HUES48 (cell line): ENCODE results near the gene TRPM4.
"Not testable (repeated sequence)": the region's sequence is repeated elsewhere in the genome, so short reads cannot be mapped to it uniquely, and the experiment has no call there.

ENCODE experiments used
- H3K27ac ChIP-seq: one replicate; pipeline ENCODE4 v1.7.0; 2013; ENCODE audit warnings: low read depth, low read length, inconsistent platforms
- H3K27me3 ChIP-seq: 2 replicates; pipeline ENCODE4 v1.6.1; 2013; ENCODE audit warnings: mild to moderate bottlenecking, low read length; ENCODE audit not compliant: control insufficient read depth, insufficient read depth
- H3K36me3 ChIP-seq: 2 replicates; pipeline ENCODE4 v1.6.1; 2013; ENCODE audit warnings: low read length; ENCODE audit not compliant: control insufficient read depth, insufficient read depth
- H3K4me1 ChIP-seq: 2 replicates; pipeline ENCODE4 v1.6.1; 2013; ENCODE audit warnings: mild to moderate bottlenecking, low read length; ENCODE audit not compliant: control insufficient read depth, insufficient read depth
- H3K4me3 ChIP-seq: 2 replicates; pipeline ENCODE4 v1.5.1; 2013; ENCODE audit warnings: mild to moderate bottlenecking, low read depth, low read length
- H3K9ac ChIP-seq: 2 replicates; pipeline ENCODE4 v1.6.1; 2013; ENCODE audit warnings: mild to moderate bottlenecking, low read depth, low read length, moderate library complexity
- H3K9me3 ChIP-seq: 2 replicates; pipeline ENCODE4 v1.6.1; 2013; ENCODE audit warnings: low read length; ENCODE audit not compliant: control insufficient read depth, insufficient read depth

Gene TRPM4

DNA sequence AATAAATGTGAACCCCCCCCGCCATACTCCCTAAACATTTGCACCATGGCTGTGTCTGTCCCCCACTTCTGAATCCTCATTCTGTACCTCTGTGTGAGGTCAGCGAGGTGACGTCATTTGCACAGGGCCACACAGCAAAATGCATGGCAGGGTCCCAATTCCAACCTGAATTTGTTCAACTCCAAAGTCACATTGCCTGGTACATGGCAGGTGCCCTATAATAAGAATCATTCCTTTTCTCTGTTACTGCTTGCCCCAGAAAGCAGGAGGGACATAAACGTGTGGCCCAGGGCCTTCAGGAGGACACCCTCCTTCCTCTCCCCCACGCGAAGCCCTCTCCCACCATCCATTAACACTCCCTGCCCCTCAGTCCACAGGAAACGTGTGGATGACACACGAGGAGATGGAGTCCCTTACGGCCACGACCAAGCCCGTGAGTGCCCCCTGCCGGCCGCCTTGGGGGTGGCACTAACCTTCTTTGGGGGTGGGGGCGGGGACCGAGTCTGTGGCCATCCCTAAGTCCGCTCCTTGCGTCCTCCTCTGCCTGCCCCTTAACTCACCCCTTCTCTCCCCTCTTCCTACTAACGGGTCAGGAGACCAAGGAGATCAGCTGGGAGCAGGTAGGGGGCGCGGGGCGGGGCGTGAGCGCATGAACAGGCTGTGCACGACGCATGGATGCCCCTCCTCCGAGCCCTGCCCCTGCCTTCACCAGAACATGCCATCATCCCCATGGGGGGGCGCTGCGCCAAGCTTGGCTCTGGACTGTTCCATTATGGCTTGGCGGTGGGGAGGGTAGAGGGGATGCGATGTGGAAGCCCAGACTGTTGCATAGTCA lies 11.8 kb upstream of the TRPM4 start:
- Histone ChIP-seq H3K4me3 (peak overlapping the region; percentile 57), H3K4me1 (peaks cover 11% of the 10 kb centered on the region), H3K36me3 (no peaks in the 10 kb centered on the region; the same call in 1 of the 2 replicates), H3K27me3 (no peaks in the 10 kb centered on the region), H3K9me3 (no peaks in the 10 kb centered on the region), H3K27ac (peak overlapping the region; percentile 46), H3K9ac (no peak overlapping the region)

DNA sequence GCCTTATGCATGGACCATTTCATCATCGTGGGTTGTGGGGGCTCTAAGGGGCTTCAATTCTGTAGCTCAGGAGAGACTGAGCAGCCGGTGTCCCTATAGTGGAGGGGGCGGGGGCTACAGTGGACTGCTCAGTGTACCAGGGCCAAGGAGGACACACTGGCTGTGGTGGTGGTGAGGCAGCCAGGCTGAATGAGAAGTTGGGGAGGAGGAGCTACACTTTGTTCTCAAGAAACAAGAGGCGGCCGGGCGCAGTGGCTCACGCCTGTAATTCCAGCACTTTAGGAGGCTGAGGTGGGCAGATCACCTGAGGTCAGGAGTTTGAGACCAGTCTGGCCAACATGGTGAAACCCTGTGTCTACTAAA lies 11.2 kb upstream of the TRPM4 start:
- H3K9me3 ChIP-seq, H3K27me3 ChIP-seq, H3K9ac ChIP-seq, H3K36me3 ChIP-seq: not testable (repeated sequence)
- peak overlapping the region; percentile 57 for H3K4me3 ChIP-seq
- peaks cover 15% of the 10 kb centered on the region for H3K4me1 ChIP-seq
- H3K27ac ChIP-seq = peak overlapping the region; percentile 46

DNA sequence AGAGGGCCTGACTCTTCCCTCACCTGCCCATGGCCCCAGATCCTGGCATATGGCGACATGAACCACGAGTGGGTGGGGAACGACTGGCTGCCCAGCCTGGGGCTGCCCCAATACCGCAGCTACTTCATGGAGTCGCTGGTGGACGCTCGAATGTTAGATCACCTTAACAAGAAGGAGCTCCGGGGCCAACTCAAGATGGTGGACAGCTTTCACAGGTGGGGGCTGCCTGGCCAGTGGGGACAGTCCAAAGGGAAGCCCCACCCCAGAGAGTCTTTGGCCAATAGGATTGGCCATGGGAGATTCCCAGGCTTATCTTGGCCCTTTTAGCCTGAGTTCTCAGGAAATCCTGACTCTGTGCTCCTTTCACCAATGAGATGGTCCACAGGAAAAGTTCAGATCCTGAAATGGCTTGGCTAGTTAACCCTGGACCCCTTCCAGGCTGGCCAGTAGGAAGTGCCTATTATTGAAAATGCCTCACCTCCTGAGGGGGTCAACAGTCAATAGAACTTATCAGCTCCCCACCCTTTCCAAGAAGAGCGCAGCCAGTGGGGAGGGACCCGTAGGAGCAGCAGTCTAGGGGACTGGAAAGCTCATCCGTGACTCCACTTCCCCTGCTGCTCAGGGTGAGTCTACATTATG lies 9.4 kb upstream of the TRPM4 start:
- Histone ChIP-seq H3K9ac (no peak overlapping the region), H3K27me3 (peaks cover 5% of the 10 kb centered on the region; the same call in 1 of the 2 replicates), H3K27ac (no peak overlapping the region), H3K4me1 (peaks cover 14% of the 10 kb centered on the region), H3K9me3 (no peaks in the 10 kb centered on the region), H3K4me3 (peak overlapping the region; percentile 95), H3K36me3 (no peaks in the 10 kb centered on the region; the same call in 1 of the 2 replicates)

DNA sequence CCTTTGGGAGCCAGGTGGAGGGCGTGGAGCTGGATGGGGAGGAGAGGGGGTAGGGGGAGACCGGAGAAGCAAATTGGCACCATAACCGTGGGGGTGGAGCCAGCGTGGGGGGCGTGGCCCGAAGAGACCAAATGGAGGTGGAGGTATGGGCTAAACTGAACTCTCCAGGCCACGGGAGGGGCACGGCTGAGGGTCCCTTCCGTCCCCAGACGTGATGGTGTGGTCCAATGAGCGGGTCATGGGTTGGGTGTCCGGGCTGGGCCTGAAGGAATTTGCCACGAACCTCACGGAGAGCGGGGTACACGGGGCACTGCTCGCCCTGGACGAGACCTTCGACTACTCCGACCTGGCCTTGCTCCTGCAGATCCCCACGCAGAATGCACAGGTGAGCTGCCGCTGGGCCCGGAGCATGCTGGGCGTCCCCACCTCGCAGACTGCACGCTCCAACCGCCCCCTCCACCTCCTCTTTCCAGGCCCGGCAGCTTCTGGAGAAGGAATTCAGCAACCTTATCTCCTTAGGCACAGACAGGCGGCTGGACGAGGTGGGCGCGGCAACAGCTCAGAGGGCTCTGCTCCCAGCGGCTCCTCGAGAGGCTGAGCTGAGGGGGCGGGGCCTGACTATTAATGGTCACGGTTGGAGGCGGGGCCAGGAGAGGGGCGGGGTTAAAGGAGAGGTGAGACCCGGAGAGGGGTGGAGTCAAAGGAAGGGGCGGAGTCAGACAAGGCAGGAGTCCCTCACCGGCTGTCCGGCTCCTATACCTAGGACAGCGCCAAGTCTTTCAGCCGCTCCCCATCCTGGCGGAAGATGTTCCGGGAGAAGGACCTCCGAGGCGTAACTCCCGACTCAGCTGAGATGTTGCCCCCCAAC lies 8.6 kb upstream of the TRPM4 start:
- Histone ChIP-seq H3K9ac (peak overlapping the region; percentile 33; the same call in 1 of the 2 replicates), H3K4me1 (peaks cover 14% of the 10 kb centered on the region), H3K27ac (peak overlapping the region; percentile 87), H3K9me3 (no peaks in the 10 kb centered on the region), H3K36me3 (no peaks in the 10 kb centered on the region; the same call in 1 of the 2 replicates), H3K27me3 (peaks cover 13% of the 10 kb centered on the region), H3K4me3 (peak overlapping the region; percentile 95)

DNA sequence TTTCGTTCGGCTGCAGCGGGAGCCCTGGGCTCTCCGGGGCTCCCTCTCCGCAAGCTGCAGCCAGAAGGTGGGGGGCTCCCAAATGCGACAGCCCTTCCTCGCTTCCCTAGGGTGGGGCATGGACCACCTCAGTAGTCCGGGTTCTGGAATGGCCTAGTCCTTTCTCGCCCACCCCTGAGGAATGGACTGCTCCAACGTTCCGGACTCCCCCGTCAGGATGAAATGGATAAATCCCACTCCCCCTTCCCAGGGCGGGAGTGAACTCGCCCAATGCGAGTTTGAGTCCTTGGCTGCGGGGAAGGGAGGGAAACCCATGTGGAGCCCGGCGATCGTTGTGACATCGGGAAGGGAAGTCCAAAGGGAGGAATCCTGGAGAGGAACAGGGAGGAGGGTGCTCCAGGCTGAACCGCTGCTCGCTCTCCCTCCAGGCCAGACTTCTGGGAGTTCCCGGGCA lies 7.9 kb upstream of the TRPM4 start:
- Histone ChIP-seq H3K4me3 (peak overlapping the region; percentile 95), H3K27ac (peak overlapping the region; percentile 87), H3K27me3 (peaks cover 14% of the 10 kb centered on the region), H3K36me3 (no peaks in the 10 kb centered on the region; the same call in 1 of the 2 replicates), H3K4me1 (peaks cover 14% of the 10 kb centered on the region), H3K9ac (peak overlapping the region; percentile 79), H3K9me3 (no peaks in the 10 kb centered on the region)

DNA sequence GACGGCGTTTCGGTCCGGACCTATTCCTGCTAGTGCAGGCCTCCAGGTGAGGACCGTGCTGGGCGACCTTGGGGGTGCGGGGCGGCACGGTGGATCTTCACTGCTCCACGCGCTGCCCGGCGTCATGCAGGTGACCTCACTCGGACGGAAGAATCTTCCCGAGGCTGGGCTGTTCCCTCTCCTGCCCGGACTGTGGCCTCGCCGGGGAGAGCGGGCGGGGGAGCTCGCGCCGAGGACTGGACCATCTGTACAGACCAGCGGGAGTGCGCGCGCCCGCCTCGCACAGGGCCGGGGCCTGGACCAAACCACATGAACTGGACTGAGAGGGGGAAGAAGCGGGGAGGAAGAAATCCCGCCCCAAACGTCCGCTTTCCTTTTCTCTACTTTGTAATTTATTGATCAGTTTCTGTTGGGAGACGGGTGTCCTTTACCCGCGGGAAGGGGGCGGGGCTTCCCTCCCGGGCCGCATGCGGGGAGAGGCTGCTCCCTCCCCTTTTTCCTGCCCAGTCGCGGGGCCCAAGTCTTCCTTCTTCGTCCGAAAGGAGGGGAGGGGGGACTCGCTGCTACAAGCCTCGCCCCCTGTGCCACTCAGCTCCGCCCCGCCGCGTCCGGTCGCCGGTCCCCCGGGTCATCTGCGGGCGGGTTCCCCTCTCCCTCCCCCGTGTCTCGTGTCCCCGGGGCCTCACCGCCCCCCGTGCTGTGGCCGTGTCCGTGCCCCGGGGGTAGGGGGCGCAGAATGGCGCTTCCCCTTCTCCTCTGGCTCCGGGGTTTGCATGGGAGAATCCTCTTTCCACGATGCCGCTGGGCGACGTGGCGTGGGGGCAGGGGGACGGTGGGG lies 7.3 kb upstream of the TRPM4 start:
- H3K36me3 ChIP-seq = no peaks in the 10 kb centered on the region; the same call in 1 of the 2 replicates
- H3K9me3 ChIP-seq = no peaks in the 10 kb centered on the region
- H3K9ac ChIP-seq = peak overlapping the region; percentile 79
- peaks cover 14% of the 10 kb centered on the region for H3K27me3 ChIP-seq
- H3K27ac ChIP-seq = peak overlapping the region; percentile 87
- peaks cover 14% of the 10 kb centered on the region for H3K4me1 ChIP-seq
- H3K4me3 ChIP-seq = peak overlapping the region; percentile 95

DNA sequence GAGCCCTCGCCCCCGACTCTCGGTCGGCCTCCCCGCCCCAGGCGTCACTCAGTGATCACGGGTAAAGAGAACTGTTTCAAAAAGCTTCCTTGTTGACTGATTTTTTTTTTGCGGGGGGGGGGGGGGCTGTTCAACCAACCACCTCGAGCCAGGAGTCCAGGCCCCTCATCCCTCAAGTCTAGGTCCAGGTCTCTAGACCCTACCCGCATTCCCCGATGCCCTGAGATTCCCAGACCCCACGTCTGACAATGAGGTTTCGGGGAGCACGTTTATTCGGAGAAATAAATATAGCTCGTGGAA lies 6.7 kb upstream of the TRPM4 start:
- Histone ChIP-seq H3K4me3 (peak overlapping the region; percentile 95), H3K4me1 (peaks cover 19% of the 10 kb centered on the region), H3K27ac (no peak overlapping the region), H3K9ac (no peak overlapping the region), H3K27me3 (peaks cover 17% of the 10 kb centered on the region), H3K36me3 (no peaks in the 10 kb centered on the region; the same call in 1 of the 2 replicates), H3K9me3 (no peaks in the 10 kb centered on the region)

DNA sequence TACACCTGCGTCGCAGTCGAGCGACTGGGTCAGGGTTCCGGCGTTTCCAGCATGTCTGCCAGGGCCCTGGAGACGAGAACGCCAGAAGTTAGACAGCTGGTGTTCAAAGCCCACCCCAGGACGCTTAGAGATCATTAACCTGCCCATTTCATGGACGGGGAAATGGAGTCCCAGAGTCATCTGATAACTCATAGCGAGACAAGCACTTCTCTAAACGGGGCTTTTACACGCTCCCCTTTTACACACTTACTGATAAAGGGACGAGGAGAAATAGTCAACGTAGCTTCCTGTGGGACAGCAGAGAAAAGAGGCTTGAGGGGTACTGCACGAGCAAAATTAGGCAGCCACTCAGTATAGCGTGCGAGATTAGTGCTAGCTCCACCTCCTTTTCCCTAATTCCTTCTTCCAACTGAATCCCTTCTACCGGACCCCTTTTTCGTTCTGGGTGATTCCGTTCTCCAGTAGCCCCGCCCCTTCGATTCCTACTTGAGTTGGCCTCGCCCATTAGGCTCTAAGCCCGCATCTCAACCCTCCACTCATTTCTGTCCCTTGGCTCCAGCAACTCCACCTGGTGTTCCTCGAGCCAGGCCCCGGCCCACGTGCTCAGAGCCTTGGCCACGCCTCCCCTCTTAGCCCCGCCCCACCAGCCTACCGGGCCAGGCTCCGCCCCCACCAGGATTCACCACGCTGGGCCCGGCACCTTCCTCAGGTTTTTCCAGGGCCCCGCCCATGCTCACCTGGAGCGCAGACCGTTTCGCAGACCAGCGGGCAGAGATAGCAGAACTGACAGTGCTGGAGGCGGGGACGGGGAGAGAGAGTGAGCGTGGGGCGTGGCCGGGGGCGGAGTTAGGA lies 6.1 kb upstream of the TRPM4 start:
- Histone ChIP-seq H3K27ac (no peak overlapping the region), H3K4me3 (peak overlapping the region; percentile 95), H3K9ac (no peak overlapping the region)

DNA sequence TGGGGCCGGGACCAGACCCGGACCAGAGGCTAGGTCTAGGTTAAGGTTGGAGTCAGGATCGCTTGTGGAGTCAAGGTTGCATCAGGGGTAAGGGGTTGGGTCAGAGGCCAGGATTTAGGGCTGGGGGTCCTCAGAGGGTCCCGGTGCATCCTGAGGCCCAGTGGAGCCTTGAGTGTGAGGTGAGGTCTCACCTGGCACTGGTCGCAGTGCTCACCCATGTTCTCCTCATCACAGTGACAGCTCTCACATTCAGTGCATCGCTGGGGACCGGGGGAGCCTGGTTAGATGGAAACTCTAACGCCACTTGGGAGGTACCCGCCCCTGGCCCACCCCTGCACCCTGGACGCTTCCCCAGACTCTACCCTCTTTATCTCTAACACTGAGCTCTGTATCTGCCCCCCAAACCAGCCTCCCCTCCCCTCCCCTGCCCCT lies 5.5 kb upstream of the TRPM4 start:
- H3K27me3 ChIP-seq = peaks cover 21% of the 10 kb centered on the region
- H3K4me3 ChIP-seq = peak overlapping the region; percentile 42; the same call in 1 of the 2 replicates
- no peaks in the 10 kb centered on the region for H3K9me3 ChIP-seq
- H3K4me1 ChIP-seq = peaks cover 20% of the 10 kb centered on the region
- no peak overlapping the region for H3K27ac ChIP-seq
- H3K36me3 ChIP-seq = no peaks in the 10 kb centered on the region; the same call in 1 of the 2 replicates
- no peak overlapping the region for H3K9ac ChIP-seq

More for the DNA sequence above, 6.1 kb upstream of the TRPM4 start:
- Histone ChIP-seq H3K9me3 (no peaks in the 10 kb centered on the region), H3K36me3 (no peaks in the 10 kb centered on the region; the same call in 1 of the 2 replicates), H3K27me3 (peaks cover 21% of the 10 kb centered on the region), H3K4me1 (peaks cover 23% of the 10 kb centered on the region)
